IPS-15b (cell line): ENCODE measurements around the gene CBY1.

ENCODE experiments used
- H3K27me3 ChIP-seq: one replicate; pipeline ENCODE4 v1.6.1; 2013; ENCODE audit warnings: low read length; ENCODE audit not compliant: control insufficient read depth, insufficient read depth
- H3K36me3 ChIP-seq: one replicate; pipeline ENCODE4 v1.6.1; 2013; ENCODE audit warnings: low read length; ENCODE audit not compliant: control insufficient read depth, insufficient read depth
- H3K4me1 ChIP-seq: one replicate; pipeline ENCODE4 v1.6.1; 2013; ENCODE audit warnings: mild to moderate bottlenecking, low read length; ENCODE audit not compliant: control insufficient read depth, insufficient read depth
- H3K4me3 ChIP-seq: one replicate; pipeline ENCODE4 v1.5.1; 2013; ENCODE audit warnings: low read depth, low read length
- H3K9ac ChIP-seq: one replicate; pipeline ENCODE4 v1.6.1; 2013; ENCODE audit warnings: low read depth, mild to moderate bottlenecking, low read length
- H3K9me3 ChIP-seq: one replicate; pipeline ENCODE4 v1.6.1; 2013; ENCODE audit warnings: mild to moderate bottlenecking, low read length; ENCODE audit not compliant: control insufficient read depth, insufficient read depth

The CBY1 gene

GRCh38 chr22:38716826-38717225, 60.4 kb downstream of the CBY1 start:
- H3K9ac ChIP-seq, result no peak overlapping the region
- no peaks in the 10 kb centered on the region for H3K27me3 ChIP-seq
- H3K9me3 ChIP-seq, result no peaks in the 10 kb centered on the region
- peaks cover 10% of the 10 kb centered on the region for H3K4me1 ChIP-seq
- H3K36me3 ChIP-seq, result peaks cover 44% of the 10 kb centered on the region
- no peak overlapping the region for H3K4me3 ChIP-seq

GRCh38 chr22:38717244-38717643, 60.8 kb downstream of the CBY1 start:
- no peaks in the 10 kb centered on the region for H3K9me3 ChIP-seq
- no peaks in the 10 kb centered on the region for H3K27me3 ChIP-seq
- peaks cover 45% of the 10 kb centered on the region for H3K36me3 ChIP-seq
- peaks cover 10% of the 10 kb centered on the region for H3K4me1 ChIP-seq
- no peak overlapping the region for H3K4me3 ChIP-seq
- no peak overlapping the region for H3K9ac ChIP-seq

GRCh38 chr22:38718414-38718813, 62.0 kb downstream of the CBY1 start:
- H3K4me1 ChIP-seq, result no peaks in the 10 kb centered on the region
- H3K4me3 ChIP-seq, result no peak overlapping the region
- H3K9me3 ChIP-seq, result no peaks in the 10 kb centered on the region
- no peaks in the 10 kb centered on the region for H3K27me3 ChIP-seq
- no peak overlapping the region for H3K9ac ChIP-seq
- peaks cover 56% of the 10 kb centered on the region for H3K36me3 ChIP-seq

- Histone ChIP-seq H3K4me3 (no peak overlapping the region), H3K9ac (no peak overlapping the region), H3K9me3 (no peaks in the 10 kb centered on the region), H3K36me3 (peaks cover 60% of the 10 kb centered on the region), H3K4me1 (no peaks in the 10 kb centered on the region), H3K27me3 (no peaks in the 10 kb centered on the region)
These were observed 62.8 kb downstream of the CBY1 start for GRCh38 chr22:38719196-38719595.

GRCh38 chr22:38720350-38720749, 63.9 kb downstream of the CBY1 start:
- H3K36me3 ChIP-seq, result peaks cover 69% of the 10 kb centered on the region
- H3K4me1 ChIP-seq, result no peaks in the 10 kb centered on the region
- H3K9me3 ChIP-seq, result no peaks in the 10 kb centered on the region
- no peaks in the 10 kb centered on the region for H3K27me3 ChIP-seq
- H3K9ac ChIP-seq, result no peak overlapping the region
- H3K4me3 ChIP-seq, result no peak overlapping the region

- no peaks in the 10 kb centered on the region for H3K27me3 ChIP-seq
- peaks cover 69% of the 10 kb centered on the region for H3K36me3 ChIP-seq
- no peak overlapping the region for H3K4me3 ChIP-seq
- H3K4me1 ChIP-seq, result no peaks in the 10 kb centered on the region
- no peak overlapping the region for H3K9ac ChIP-seq
- H3K9me3 ChIP-seq, result no peaks in the 10 kb centered on the region
These were observed 65.1 kb downstream of the CBY1 start for GRCh38 chr22:38721551-38721950.
